Right lobe of liver (tissue), 6 donors: ENCODE measurements around the gene CBS. TPM values are rescaled to one million over a fixed set of nuclear protein-coding genes. Genes with fewer than 3 reads are reported as not detected.

ENCODE experiments used
- ATAC-seq, 4 donors: fragments of 200-7000 bp; cut with Tn5 transposase; one replicate each; pipeline ENCODE4 v1.9.1; 2020; ENCODE audit warnings: mild to moderate bottlenecking in 4 of 4, moderate library complexity in 4 of 4
- DNase-seq, 3 donors: peaks; one replicate each; pipeline ENCODE4 v3.0.0-alpha.2; 2020
- H3K27ac ChIP-seq, 3 donors: fragments of 200-600 bp; one replicate each; pipeline ENCODE4 v1.8.0; 2022
- H3K27me3 ChIP-seq, 2 donors: fragments of 200-600 bp; one replicate each; pipeline ENCODE4 v1.8.0; 2022
- H3K36me3 ChIP-seq, 4 donors: fragments of 200-600 bp; sonication (generic) in 1 of 4; one replicate each; pipeline versions ENCODE4 v1.5.1 to v1.8.0; 2017 to 2022; ENCODE audit warnings: control low read depth in 1 of 4
- H3K4me1 ChIP-seq, 4 donors: fragments of 200-600 bp; sonication (generic) in 1 of 4; one replicate each; pipeline versions ENCODE4 v1.5.1 to v1.8.0; 2017 to 2022; ENCODE audit warnings: control low read depth in 1 of 4
- H3K4me3 ChIP-seq, 3 donors: fragments of 200-600 bp; one replicate each; pipeline ENCODE4 v1.8.0; 2022
- H3K9me3 ChIP-seq, 4 donors: fragments of 200-600 bp; sonication (generic) in 1 of 4; one replicate each; pipeline versions ENCODE4 v1.5.1 to v1.8.0; 2017 to 2022; ENCODE audit warnings: control low read depth in 1 of 4
- CTCF ChIP-seq, 4 donors: fragments of 200-600 bp in 3 of 4; fragments of 450-650 bp in 1 of 4; IDR thresholded peaks; one replicate each; pipeline versions ENCODE4 v1.5.1 to v1.8.0; 2016 to 2022; ENCODE audit warnings: antibody characterized with exemption in 4 of 4, mild to moderate bottlenecking in 2 of 4
- POLR2A ChIP-seq: fragments of 450-650 bp; IDR thresholded peaks from one replicate; pipeline ENCODE4 v1.6.1; 2017; ENCODE audit warnings: antibody characterized with exemption, mild to moderate bottlenecking
- WGBS: methylation state at CpG from one replicate; pipeline ENCODE4 v1.1.6; 2018; ENCODE audit warnings: low coverage, low lambda C conversion rate; ENCODE audit not compliant: insufficient coverage; ENCODE audit errors: missing lambda C conversion rate; 5-methylcytosine and 5-hydroxymethylcytosine counted together
- intact Hi-C, 2 donors: fragments of 100-400 bp; cut with DNase I; formaldehyde crosslinking; loops; one replicate each; pipeline versions ENCODE4 v1.11.2 to v1.14.1; 2022
- total RNA-seq, 6 experiments: library from RNA; depleted of rRNA in 2 of 6; stranded (reverse); fragments of >200 nt in 2 of 6; fragmentation: NEBNext Ultra II Directional in 3 of 6; extraction: Animal tissue kit (Norgen Biotek cat#: 25700) in 3 of 6; gene quantifications; one replicate each; pipeline versions ENCODE4 v1.1.0 to v1.2.4, GENCODE V29; 2016 to 2023
- donor health status: DM: no; HTN: yes; CAD: no.
- donor health status: DM: no; HTN: no; CAD: no.
- donor health status: DM: no; HTN: no; CAD: no.
- donor health status: DM: no; HTN: yes; CAD: no.
- donor health status: DM: no; HTN: yes; CAD: no.

The CBS gene
- total RNA-seq, 6 experiments from 2014 or later, result 63.5 to 355 (median 222) TPM

- no peak for TF ChIP-seq POLR2A
- no peak for TF ChIP-seq CTCF (IDR thresholded peaks at IDR 0.05)
- Histone ChIP-seq H3K9me3 (no peaks in the 10 kb centered on the region), H3K4me1 (no peaks in the 10 kb centered on the region), H3K27me3 (no peaks in the 10 kb centered on the region), H3K36me3 (peaks cover 0 to 35% (median 11%) of the 10 kb centered on the region in 4 donors), H3K27ac (no peak overlapping the region), H3K4me3 (no peak overlapping the region)
- DNase-seq (no peak), ATAC-seq (no peak)
- intact Hi-C loops, result no loop called here
- WGBS, result 90% methylated on average over 11 of the region's 12 CpGs
Measured at GRCh38 chr21:43031121-43031619, 44.5 kb downstream of the CBS start.

- no peak overlapping the region for H3K27ac ChIP-seq
- H3K27me3 ChIP-seq, result no peaks in the 10 kb centered on the region
- no peak for ATAC-seq
- peaks cover 0 to 41% (median 15%) of the 10 kb centered on the region in 4 donors for H3K36me3 ChIP-seq
- no peak for DNase-seq
- H3K9me3 ChIP-seq, result no peaks in the 10 kb centered on the region
- intact Hi-C loops, result no loop called here
- WGBS, result 79% methylated on average over 9 of the region's 13 CpGs
- TF ChIP-seq POLR2A (no peak), CTCF (IDR thresholded peaks at IDR 0.05) (no peak)
- H3K4me1 ChIP-seq, result no peaks in the 10 kb centered on the region
- no peak overlapping the region for H3K4me3 ChIP-seq
Measured at GRCh38 chr21:43029785-43030184, 45.9 kb downstream of the CBS start.

- Histone ChIP-seq H3K9me3 (no peaks in the 10 kb centered on the region), H3K4me1 (no peaks in the 10 kb centered on the region), H3K27ac (no peak overlapping the region), H3K36me3 (peaks cover 0 to 46% (median 17%) of the 10 kb centered on the region in 4 donors), H3K4me3 (no peak overlapping the region), H3K27me3 (no peaks in the 10 kb centered on the region)
- DNase-seq (no peak), ATAC-seq (no peak)
- no peak for TF ChIP-seq POLR2A
- TF ChIP-seq CTCF (IDR thresholded peaks at IDR 0.05), result no peak
- 96% methylated on average over 15 of the region's 27 CpGs for WGBS
- intact Hi-C loops, result no loop called here
Measured at GRCh38 chr21:43027846-43028731, 47.5 kb downstream of the CBS start.

- intact Hi-C loops, result no loop called here
Measured at GRCh38 chr21:43025636-43026180, 49.9 kb downstream of the CBS start.

More at GRCh38 chr21:43025636-43026180, 49.9 kb downstream of the CBS start:
- no peaks in the 10 kb centered on the region for H3K4me1 ChIP-seq
- no peaks in the 10 kb centered on the region for H3K27me3 ChIP-seq
- ATAC-seq (no peak), DNase-seq (no peak)
- TF ChIP-seq POLR2A (no peak), CTCF (IDR thresholded peaks at IDR 0.05) (no peak)
- H3K27ac ChIP-seq, result no peak overlapping the region
- WGBS, result 87% methylated on average over 6 of the region's 6 CpGs
- H3K4me3 ChIP-seq, result no peak overlapping the region
- no peaks in the 10 kb centered on the region for H3K9me3 ChIP-seq
- peaks cover 0 to 49% (median 12%) of the 10 kb centered on the region in 4 donors for H3K36me3 ChIP-seq
